ENCODE measurements around the gene CCDC68.

Gene CCDC68

DNA sequence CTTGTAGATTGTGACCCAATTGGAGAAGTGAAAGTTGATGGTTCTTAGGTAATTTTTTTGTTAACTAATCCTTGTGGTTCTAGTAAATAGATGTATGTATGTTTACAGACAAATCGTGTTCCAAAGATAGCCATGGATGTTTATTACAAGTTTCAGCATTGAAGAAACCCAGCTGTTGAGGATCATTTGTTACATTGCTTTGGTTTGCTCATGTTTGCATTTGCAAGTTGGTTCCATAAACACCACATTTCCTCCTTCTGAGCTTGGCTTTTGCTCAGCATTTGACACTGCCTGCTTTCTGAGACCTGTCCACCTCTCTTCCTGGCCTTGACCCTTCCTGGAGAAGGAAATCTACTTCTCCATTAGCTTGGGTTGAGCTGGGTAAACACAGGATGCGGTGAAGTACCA lies 1.8 kb upstream of the CCDC68 start:
- no peak for DNase-seq (ENCODE audit: low spot score)

DNA sequence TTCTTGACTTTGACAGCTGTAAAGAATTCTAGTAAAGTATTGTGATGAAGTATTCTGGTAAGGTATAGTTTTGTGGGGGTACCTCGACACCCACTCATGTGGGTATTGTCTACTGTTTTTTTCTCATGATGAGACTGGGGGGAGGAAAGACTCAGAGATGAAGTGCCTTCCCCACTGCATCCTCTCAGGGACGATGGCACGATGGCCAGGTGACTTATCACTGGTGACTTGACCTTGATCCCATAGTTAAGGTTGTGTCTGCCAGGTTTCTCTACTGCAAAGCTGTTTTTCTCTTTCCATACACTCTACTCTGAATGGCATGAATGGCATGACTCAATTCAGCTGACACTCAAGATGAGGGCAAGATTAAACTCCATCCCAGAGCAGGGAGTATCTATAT lies 936 bp upstream of the CCDC68 start:
- no peak for DNase-seq (ENCODE audit: low spot score)

DNA sequence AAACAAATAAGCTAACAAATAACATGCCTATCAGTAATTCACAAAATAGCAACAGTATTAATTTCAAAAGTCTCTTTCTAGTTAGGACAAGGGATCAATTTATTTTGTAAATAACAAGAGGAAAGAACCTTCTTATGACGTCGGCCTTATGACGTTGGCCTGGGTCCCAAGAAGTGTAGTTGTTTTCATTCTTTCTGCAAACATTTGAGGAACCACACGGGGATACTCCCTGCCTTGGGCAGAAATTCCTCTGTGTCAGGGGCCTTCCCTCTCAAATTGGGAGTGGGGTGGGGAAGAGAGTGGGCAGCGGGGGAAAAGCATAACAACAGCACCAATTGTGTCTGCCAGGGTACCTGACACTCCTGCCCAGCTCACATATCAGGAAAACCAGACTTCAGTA lies 1.3 kb downstream of the CCDC68 start:
- no peak for DNase-seq (ENCODE audit: low spot score)

DNA sequence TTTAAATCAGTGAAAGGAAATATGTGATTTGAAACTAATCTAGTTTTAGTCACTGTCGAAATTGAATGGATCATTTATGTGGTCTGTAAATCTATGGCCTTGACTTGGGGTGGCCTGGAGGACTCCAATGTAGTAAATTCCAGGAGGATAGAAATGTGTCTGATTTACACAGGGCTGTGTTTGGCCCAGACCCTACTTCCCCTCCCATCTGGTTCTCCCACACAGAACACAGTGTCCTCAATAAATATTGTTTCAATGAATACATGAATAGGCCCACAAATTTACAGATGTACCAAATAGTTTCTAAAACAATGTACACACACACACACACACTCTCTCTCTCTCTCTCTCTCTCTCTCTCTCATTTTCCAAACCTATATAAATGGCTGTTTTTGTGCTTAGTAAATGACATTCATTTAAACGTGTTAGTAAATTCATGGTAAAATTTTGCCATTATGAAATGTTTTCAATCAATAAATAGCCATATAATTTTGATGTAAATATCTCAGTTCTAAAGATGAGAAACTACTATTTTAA lies 1.9 kb downstream of the CCDC68 start:
- no peak for DNase-seq (ENCODE audit: low spot score)

DNA sequence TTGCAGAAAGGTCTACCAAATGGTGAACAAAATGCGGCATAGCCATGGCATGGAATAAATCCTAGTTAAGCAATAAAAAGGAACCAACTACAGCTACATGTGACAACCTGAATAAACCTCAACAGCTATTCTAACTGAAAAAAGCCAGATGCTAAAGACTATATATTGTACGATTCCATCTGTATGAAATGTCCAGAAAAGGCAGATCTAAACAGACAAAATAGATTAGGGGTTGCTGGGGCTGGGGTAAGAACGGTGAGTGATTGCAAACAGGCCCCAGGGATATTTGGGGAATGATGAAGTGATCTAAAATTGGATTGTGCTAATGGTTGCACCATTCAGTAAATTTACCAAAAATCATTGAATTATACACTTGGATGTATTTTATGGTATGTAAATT lies 2.8 kb downstream of the CCDC68 start:
- DNase-seq (ENCODE audit: low spot score), result no peak

DNA sequence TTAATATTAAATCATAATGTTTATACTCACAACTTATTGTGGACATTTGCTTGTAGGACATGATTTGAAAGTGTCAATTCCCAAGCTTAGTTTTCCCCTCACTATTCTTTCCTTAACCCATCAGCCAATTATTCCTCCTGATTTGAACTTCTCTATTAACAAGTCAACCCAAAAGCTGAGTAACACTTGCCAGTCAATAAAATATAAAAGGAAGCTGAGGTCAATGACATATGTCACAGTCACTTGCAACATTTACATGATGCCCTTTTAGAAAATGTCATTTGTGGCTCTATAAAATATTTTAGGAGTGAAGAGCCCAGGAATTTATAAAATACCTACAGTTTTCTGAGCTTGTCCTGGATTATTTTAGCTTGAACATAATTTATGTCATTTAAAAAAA lies 7.2 kb downstream of the CCDC68 start:
- no peak for DNase-seq (ENCODE audit: low spot score)

DNA sequence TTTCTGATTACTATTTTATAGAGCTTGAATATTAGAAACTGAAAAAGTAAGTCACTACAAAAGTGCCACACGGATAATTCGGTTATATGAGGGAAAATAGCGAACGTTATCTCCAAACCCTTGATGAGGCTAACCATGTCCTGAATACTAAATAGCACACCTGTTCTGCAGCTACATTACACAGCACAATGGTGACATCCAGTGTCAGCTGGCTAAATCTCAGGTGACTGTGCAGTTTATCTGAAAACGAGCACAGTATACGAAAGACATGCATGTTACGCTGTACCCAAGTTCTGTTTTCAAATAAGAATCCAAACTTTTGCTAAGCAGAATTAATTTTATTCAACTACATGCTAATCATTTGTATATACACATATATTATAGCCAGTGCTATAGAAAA lies 9.0 kb downstream of the CCDC68 start:
- no peak for DNase-seq (ENCODE audit: low spot score)

DNA sequence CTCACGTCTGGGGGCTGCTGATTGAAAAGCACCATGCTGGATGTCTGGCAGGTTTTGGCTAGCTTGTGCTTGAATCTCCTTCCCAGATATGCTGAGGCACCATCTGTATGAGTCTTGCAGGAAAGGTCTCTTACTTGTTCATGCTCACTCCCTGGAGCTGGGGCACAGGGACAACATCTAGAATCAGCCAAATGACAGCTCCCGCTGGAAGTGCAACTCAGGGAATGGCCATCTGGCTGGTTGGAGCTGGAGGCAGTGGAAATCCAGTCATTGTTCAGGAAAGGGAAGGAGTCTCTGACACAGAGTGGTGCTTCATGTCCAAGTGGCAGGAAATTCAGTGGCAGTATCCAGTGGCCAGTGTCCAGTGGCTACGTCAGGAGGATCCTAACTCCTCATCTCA lies 9.7 kb downstream of the CCDC68 start:
- no peak for DNase-seq (ENCODE audit: low spot score)

DNA sequence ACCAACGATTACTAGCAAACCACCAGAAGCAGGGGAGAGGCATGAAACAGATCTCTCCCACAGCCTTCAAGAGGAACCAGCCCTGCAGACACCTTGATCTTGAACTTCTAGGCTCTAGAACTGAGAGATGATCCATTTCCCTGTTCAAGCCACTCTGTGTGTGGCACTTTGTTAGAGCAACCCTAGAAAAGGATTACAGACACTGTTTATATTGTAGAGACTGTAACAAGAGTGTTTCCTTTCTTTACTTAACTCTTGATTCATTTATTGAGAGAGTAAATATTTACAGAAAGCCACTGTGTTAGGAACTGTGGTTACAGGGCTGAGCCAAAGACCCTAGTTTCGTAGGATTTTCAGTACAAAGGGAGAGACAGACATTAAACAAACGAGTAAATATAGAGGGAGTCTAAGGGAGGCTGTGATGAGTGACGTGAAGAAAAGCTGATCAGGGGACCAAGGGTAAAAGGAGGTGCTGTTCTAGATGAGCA lies 10.9 kb downstream of the CCDC68 start:
- no peak for DNase-seq (ENCODE audit: low spot score)

DNA sequence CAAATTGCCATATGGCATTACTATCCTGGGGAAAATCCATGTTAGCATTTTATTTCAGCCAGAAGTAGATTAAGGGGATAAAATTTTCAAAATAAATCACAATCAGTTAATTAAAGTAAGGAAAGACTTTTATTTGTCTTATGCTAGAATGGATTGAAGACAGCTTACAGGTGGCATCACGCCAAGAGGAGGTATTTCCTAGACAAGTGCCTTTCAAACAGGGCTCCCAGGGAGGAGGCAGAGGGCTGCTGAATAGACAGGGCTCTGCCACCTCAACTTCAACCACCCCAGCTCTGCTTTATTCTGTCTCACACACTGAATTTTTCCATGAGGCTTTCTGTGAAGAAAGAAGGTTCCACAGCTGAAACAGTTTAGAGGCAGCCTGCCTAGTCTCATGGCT lies 12.2 kb downstream of the CCDC68 start:
- no peak for DNase-seq (ENCODE audit: low spot score)

DNA sequence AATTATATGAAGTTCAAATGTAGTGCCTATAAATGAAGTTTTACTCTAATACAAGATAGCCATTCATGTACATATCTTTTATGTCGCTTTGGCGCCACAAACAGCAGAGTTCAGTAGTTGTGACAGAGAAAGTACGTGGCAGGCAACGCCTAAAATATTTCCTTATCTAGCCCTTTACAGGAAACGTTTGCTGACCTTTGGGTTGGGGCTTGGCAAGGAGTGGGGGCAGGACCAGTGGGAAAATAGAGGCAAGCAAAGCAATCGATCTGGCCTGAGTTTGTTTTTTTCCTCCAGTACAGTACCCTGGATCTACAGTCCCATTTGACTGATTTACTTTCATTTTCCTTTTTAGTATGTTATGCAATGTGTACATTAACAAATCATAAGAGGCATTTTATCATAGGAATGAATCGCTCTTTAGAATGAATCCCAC lies 13.1 kb downstream of the CCDC68 start:
- DNase-seq (ENCODE audit: low spot score), result peak; percentile 19

DNA sequence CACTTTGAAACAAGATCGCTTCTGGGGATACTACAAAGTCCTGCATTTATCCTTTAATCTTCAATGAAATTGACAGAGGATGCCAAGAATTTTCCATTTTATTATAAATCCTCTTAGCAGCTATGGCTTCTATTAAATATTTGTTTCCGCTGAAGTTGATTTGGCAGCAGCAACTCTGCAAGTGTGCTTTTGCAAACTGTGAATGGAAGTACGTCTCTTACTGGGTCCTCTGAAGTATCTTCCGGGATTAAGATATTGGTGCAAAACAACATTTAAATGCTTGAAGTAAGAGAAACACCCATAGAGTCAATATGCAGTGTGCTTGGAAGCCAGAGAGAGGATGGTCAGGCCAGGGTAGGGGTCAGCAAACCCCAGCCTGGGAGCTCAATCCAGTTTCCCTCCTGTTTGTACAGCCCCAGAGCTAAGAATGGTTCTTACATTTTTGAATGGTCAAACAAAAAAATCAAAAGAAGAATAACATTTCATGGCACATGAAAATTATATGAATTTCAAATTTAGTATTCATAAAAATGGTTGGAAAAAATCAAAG lies 13.6 kb downstream of the CCDC68 start:
- no peak for DNase-seq (ENCODE audit: low spot score)

DNA sequence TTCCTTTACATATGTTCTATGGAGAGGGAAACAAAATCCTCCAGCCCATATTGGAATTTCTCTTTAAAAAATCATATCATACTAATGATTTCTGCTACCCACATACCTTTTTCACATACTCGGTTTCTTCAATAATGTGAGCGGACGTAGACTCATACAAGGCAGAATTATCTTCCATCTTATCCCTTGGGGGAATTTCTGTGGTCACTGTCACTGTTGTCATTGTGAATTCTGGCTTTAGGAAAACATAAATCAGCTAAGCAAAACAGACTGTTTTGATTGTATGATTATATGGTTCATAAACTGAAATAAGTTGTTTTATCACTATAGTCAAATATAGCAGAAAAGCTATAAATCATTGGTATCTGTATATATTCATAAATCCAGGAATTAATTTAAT lies 16.7 kb downstream of the CCDC68 start:
- DNase-seq (ENCODE audit: low spot score), result no peak

DNA sequence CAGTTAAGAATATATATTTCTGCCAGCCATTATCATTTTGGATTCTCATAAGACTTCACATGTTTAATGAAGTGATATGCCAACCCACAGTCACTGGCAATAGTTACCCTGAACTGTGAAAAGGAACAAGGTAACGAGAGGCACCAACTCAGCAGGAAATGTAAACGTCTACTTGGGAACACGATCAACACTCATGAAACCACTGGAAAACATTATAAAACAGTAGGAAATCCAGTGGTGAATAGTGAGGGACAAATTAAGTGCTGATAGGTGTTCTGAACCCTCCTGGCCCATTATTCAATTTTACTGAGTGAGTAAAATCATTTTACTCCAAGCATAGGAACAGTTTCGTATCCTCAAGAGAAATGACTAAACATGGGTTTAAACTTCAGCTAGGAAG lies 17.1 kb downstream of the CCDC68 start:
- no peak for DNase-seq (ENCODE audit: low spot score)

DNA sequence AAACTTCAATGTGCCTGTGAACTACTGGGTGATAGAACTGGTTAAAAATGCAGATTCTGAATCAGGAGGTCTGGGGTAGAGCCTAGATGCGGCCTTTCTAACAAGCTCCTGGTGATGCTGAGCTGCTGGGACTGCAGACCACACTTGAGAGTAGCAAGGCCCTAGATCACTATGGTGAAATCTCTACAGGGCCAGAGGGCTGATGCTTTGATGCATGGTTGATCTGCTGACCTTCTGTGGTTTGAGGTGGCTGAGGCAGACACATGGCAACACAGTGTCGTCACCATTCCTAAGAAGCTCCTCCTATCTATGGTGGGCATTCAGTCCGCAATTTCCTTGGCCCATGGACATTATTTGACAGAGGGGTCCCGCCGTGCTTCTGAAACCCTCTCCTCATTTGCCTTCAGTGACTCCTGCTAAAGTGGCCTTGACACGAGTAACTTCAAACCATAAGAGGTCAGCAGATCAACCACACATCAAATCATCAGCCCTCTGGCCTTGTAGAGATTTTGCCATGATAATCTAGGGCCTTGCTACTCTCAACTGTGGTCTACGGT lies 19.8 kb downstream of the CCDC68 start:
- no peak for DNase-seq (ENCODE audit: low spot score)

DNA sequence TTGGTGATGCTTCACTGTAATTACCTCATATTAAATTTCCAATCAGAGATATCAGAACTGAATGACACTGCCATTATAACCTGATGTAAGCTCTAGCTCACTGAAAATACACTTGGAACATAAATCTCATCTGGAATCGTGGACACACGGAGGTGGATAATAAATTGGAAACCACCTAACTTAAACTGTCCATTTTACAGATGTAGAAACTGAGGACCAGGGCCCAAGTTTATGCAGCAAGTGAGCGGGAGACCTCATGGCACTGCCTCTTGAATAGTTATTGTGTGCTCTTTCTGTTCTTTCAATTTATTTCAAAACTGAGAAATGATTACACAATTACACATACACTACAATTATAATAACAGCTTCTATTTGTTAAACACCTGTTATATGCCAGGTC lies 20.8 kb downstream of the CCDC68 start:
- no peak for DNase-seq (ENCODE audit: low spot score)

DNA sequence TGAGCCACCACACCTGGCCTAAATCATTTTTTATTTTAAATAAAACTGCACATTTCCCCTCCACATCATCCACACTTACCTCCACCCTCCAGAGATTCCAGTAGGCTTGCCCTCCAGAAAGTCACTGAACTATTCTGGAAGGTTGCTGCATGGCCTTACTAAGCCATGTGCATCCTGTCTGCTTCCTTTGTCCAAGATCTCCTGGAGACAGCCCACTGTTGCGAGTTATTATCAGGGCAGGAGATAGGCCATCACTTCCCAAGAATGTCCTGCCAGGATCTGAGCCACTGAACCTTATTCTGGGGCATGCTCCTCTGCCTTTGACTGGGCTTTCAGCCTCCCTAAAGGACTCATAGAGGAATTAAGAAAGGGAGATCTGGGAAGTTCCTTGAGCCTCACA lies 26.8 kb downstream of the CCDC68 start:
- DNase-seq (ENCODE audit: low spot score), result no peak

DNA sequence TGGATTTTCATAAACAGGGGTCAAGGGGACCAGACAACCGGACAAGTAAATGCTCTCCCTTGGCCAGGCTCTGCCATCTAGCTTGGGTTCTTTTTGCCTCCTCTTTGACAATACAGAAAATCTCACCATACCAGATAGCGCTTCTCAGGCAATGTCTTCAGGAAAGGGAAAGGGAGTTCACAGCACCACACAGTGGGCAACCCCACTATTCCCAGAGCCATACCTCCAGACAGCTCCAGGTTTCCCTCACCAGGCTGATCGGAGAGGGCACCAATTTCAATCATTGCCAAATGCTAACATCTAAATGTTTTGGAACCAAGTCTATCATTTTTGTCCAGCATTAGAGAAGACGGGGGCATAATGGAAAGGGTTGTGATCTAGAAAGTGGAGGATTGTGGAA lies 28.1 kb downstream of the CCDC68 start:
- no peak for DNase-seq (ENCODE audit: low spot score)

DNA sequence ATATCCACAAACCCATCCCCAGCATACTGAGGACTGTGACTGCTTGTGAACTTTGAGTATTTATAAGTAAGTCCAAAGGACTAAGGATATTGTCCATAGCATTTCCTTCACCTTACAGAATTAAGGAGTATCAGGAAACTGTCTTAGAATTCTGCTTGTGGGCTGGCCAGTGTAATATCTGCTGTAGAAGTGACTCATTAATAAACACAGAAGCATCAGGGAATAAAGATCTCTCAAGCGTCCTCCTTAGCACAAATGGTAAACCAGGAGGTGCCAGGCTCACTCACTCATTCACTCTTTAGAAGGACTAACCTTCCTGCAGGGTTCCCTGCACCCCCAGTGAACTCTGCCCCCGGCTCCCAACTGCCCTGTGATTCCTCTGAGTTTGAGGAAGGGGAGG lies 31.0 kb downstream of the CCDC68 start:
- DNase-seq (ENCODE audit: low spot score), result no peak

DNA sequence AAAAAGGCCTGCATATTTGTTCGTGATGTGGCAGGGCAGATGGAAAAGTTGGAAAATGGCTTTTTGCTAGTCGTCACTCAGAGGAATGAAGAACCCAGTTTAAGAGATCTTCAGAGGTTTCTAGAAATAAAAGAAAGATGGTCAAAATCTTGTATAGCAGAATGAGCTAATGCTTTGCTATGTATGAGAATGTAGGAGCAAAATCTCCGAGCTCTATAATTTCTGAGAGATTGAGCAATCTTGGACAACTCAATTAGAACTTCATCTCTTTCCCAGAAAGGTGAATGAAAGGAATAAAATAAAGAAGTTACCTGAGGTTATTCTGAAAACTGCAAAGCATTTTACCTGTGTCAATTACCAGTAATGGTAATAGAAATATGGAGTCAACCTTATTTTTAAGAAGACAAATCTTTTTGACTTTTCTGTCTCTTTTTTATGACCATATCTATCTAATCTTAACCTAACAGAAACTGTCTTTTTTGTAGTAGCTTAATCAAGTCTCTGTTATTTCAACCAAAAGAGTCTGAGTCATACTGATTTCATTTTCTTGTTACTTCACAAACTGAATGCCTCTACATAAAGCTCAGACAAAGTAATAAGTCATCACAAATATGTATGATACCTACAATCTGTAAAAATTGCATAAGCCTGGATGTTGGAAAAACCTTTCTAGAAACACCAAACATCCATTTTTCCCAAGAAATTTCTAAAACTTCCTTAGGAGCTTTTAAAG lies 32.5 kb downstream of the CCDC68 start:
- no peak for DNase-seq (ENCODE audit: low spot score)

DNA sequence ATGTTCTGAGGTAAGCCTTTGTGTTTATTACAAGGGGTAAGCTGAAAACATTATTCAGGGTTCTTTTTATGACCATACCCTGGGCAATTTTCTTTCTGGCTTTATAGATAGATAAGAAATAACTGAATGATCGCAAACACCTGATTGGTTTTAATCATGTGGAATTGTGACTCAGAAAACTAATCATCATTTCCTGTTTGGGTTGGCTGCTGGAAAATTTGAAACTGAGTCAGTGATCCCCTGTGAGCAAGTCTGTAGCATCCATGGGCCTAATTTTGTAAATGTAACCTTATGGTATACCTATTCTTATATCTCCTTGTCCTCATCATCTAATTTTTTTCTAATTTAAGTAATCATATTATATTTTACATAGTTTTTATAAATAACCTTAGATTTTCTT lies 34.3 kb downstream of the CCDC68 start:
- DNase-seq (ENCODE audit: low spot score), result no peak

DNA sequence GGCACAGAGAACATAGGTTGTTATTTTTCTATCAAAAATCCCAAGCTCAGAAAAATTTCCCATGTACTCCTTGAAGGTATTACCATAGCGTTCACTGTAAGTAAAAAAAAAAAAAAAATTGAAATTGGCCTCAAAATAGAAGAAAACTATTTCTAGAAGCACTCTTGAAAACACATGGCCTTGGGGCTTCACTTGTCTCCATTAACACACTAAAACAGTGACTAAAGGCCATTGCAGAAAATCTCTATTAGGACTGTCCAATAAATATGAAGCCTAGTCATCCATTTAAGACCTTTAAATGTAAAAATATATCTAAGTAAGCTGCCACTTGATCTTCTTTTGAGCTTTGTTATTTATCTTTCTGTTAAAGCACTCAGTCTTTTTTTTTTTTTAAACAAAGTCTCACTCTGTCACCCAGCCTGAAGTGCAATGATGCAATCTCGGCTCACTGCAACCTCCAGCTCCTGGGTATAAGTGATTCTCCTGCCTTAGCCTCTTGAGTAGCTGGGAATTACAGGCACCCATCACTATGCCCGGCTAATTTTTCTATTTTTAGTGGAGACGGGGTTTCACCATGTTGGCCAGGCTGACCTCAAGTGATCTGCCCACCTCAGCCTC lies 35.8 kb downstream of the CCDC68 start:
- no peak for DNase-seq (ENCODE audit: low spot score)

DNA sequence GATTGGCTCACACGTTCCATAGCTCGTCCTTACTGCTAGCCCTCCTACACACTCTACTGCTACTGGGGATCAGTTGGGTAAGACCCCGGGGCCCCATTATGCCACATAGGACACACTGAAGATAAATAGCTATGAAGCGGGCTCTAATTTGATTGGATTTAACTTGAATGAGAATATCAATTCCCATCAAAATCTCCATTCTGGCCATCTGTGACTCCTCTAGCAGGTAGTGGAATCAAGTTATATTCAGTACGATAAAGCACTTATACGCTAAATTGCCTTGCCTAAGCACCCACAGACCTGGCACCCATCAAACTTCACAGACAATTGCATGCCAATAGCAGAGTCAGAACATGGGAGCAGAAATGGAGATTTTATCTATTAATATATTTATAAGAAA lies 39.8 kb downstream of the CCDC68 start:
- no peak for DNase-seq (ENCODE audit: low spot score)

Data from CD4-positive, alpha-beta T cell treated with Interleukin-15 for 4 hours (primary cell).